IMR-90 (cell line): ENCODE data around the gene SLFN12.

Experiments used
- BHLHE40 ChIP-seq: fragments of 150-350 bp; IDR thresholded peaks from 2 replicates; pipeline ENCODE4 v1.6.1; 2016; ENCODE audit warnings: mild to moderate bottlenecking, low read depth, low read length
- FOS ChIP-seq: fragments of 150-350 bp; IDR thresholded peaks from 2 replicates; pipeline ENCODE4 v1.6.1; 2016; ENCODE audit warnings: low read depth, low read length
- MAFK ChIP-seq: IDR thresholded peaks from 2 replicates; pipeline ENCODE4 v1.6.1; 2012; ENCODE audit warnings: low read depth, low read length, improper control_type of control experiment
- MAZ ChIP-seq: IDR thresholded peaks from 2 replicates; pipeline ENCODE4 v1.6.1; 2012; ENCODE audit warnings: low read depth, mild to moderate bottlenecking, low read length, improper control_type of control experiment, moderate library complexity, borderline replicate concordance
- MXI1 ChIP-seq: IDR thresholded peaks from 2 replicates; pipeline ENCODE4 v1.6.1; 2012; ENCODE audit warnings: low read depth, mild to moderate bottlenecking, low read length, moderate library complexity, borderline replicate concordance
- POLR2A ChIP-seq: IDR thresholded peaks from 2 replicates; pipeline ENCODE4 v1.6.1; 2012; ENCODE audit warnings: mild to moderate bottlenecking, low read depth, low read length
- RAD21 ChIP-seq: IDR thresholded peaks from 2 replicates; pipeline ENCODE4 v1.6.1; 2012; ENCODE audit warnings: low read length, improper control_type of control experiment
- RCOR1 ChIP-seq: IDR thresholded peaks from 2 replicates; pipeline ENCODE4 v1.6.1; 2012; ENCODE audit warnings: mild to moderate bottlenecking, low read length, improper control_type of control experiment; ENCODE audit not compliant: insufficient replicate concordance
- TF ChIP-seq, protein P1 (sequence below): conservative IDR thresholded peaks from 2 replicates; pipeline ENCODE4 v1.5.1; 2012; ENCODE audit warnings: mild to moderate bottlenecking, low read depth, low read length, improper control_type of control experiment
- TF ChIP-seq, protein P2 (sequence below): fragments of 150-350 bp; IDR thresholded peaks from 2 replicates; pipeline ENCODE4 v1.6.1; 2017; ENCODE audit warnings: mild to moderate bottlenecking, antibody characterized with exemption, low read length, low read depth
- TF ChIP-seq, protein P3 (sequence below): fragments of 150-350 bp; IDR thresholded peaks from 2 replicates; pipeline ENCODE4 v1.6.1; 2016; ENCODE audit warnings: low read depth, mild to moderate bottlenecking, low read length, moderate library complexity, borderline replicate concordance

GRCh38 chr17:35428229-35428628, 4.1 kb downstream of the SLFN12 start:
- TF ChIP-seq, protein P1, sequence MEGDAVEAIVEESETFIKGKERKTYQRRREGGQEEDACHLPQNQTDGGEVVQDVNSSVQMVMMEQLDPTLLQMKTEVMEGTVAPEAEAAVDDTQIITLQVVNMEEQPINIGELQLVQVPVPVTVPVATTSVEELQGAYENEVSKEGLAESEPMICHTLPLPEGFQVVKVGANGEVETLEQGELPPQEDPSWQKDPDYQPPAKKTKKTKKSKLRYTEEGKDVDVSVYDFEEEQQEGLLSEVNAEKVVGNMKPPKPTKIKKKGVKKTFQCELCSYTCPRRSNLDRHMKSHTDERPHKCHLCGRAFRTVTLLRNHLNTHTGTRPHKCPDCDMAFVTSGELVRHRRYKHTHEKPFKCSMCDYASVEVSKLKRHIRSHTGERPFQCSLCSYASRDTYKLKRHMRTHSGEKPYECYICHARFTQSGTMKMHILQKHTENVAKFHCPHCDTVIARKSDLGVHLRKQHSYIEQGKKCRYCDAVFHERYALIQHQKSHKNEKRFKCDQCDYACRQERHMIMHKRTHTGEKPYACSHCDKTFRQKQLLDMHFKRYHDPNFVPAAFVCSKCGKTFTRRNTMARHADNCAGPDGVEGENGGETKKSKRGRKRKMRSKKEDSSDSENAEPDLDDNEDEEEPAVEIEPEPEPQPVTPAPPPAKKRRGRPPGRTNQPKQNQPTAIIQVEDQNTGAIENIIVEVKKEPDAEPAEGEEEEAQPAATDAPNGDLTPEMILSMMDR: no peak
- TF ChIP-seq POLR2A: no peak
- no peak for TF ChIP-seq MAZ
- TF ChIP-seq BHLHE40: no peak
- TF ChIP-seq, protein P2, sequence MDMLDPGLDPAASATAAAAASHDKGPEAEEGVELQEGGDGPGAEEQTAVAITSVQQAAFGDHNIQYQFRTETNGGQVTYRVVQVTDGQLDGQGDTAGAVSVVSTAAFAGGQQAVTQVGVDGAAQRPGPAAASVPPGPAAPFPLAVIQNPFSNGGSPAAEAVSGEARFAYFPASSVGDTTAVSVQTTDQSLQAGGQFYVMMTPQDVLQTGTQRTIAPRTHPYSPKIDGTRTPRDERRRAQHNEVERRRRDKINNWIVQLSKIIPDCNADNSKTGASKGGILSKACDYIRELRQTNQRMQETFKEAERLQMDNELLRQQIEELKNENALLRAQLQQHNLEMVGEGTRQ: no peak
- TF ChIP-seq MXI1: no peak
- no peak for TF ChIP-seq FOS
- TF ChIP-seq, protein P3, sequence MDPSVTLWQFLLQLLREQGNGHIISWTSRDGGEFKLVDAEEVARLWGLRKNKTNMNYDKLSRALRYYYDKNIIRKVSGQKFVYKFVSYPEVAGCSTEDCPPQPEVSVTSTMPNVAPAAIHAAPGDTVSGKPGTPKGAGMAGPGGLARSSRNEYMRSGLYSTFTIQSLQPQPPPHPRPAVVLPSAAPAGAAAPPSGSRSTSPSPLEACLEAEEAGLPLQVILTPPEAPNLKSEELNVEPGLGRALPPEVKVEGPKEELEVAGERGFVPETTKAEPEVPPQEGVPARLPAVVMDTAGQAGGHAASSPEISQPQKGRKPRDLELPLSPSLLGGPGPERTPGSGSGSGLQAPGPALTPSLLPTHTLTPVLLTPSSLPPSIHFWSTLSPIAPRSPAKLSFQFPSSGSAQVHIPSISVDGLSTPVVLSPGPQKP: no peak
- TF ChIP-seq RAD21: no peak
- TF ChIP-seq RCOR1: no peak
- no peak for TF ChIP-seq MAFK
